Measurements from ENCODE around the gene FAM184A. TPM values are rescaled to one million over a fixed set of nuclear protein-coding genes. Genes with fewer than 3 reads are reported as not detected.
A peak's percentile ranks its signal among the peaks of the same experiment; 100 is the strongest.
"Not testable (repeated sequence)": the region's sequence is repeated elsewhere in the genome, so short reads cannot be mapped to it uniquely, and the experiment has no call there.

FAM184A gene
- total RNA-seq, 2 experiments from 2014 or later: 2.2 to 2.7 TPM

- H3K27me3 Mint-ChIP-seq (ENCODE audit: low read depth): peaks cover 5% of the 10 kb centered on the region
- no peaks in the 10 kb centered on the region for H3K36me3 Mint-ChIP-seq (ENCODE audit: low read depth)
- POLR2A ChIA-PET: no interaction called here
Measured at GRCh38 chr6:119113961-119114360, 35.5 kb upstream of the FAM184A start.

DNA sequence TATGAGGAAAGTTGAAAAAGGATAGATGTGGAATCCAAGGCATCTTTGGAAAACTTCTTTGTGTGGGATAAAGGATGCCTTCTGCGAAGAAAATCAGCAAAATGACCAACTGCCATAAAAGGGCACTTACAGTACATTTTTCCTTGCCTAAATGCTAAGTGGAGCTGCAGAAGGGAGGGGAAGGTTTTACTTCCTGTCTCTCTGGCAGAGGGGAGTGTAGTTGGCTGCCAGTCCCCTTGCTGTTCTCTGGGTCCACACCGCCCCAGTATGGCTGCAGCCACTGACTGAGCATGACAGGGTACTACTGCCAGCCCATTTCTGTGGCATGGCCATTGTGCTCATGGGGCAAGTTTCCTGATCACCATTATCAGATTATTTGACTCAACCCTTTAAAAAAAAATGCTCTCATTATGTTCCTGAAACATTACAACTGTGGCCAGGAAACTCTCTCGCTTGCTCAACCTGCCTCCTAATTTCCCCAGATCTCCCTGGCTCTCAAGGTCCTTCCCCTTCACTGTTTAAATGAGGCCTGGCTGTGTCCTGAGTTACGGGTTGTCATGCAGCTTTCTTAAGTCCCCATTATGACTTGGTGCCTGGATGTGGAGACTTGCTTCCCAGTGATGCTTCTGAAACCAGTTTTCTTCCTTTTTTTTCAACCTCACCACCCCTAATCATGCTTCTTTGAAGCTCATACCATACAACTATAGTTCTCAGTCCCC, 34.5 kb upstream of the FAM184A start:
- no peak overlapping the region for H3K27ac Mint-ChIP-seq
- H3K4me3 Mint-ChIP-seq: no peak overlapping the region
- DNase-seq: no peak
- H3K36me3 Mint-ChIP-seq (ENCODE audit: low read depth): no peaks in the 10 kb centered on the region
- peaks cover 14% of the 10 kb centered on the region for H3K4me1 Mint-ChIP-seq (ENCODE audit: low read depth)
- ChIA-PET CTCF (interaction anchor here (1.0 to 1.9 kb wide), 2 partner anchors 17 to 547 kb away, joined by 3 to 6 read pairs; no protein-coding TSS in a partner anchor), POLR2A (no interaction called here)
- no peaks in the 10 kb centered on the region for H3K9me3 Mint-ChIP-seq (ENCODE audit: insufficient read depth)
- ATAC-seq: peak; percentile 57
- peaks cover 5% of the 10 kb centered on the region for H3K27me3 Mint-ChIP-seq (ENCODE audit: low read depth)

More at GRCh38 chr6:119113961-119114360, 35.5 kb upstream of the FAM184A start:
- Mint-ChIP-seq H3K9me3 (ENCODE audit: insufficient read depth) (no peaks in the 10 kb centered on the region), H3K27ac (no peak overlapping the region), H3K4me3 (no peak overlapping the region), H3K4me1 (ENCODE audit: low read depth) (peaks cover 14% of the 10 kb centered on the region)
- ATAC-seq (no peak), DNase-seq (no peak)
- CTCF ChIA-PET: interaction anchor here (1.9 kb wide), 2 partner anchors 15 to 16 kb away, joined by 6 to 7 read pairs; no protein-coding TSS in a partner anchor

GRCh38 chr6:119110601-119111548, 32.4 kb upstream of the FAM184A start:
- peak; percentile 61 for DNase-seq
- Mint-ChIP-seq H3K9me3 (ENCODE audit: insufficient read depth) (no peaks in the 10 kb centered on the region), H3K4me3 (no peak overlapping the region), H3K27me3 (ENCODE audit: low read depth) (no peaks in the 10 kb centered on the region), H3K4me1 (ENCODE audit: low read depth) (peaks cover 14% of the 10 kb centered on the region), H3K36me3 (ENCODE audit: low read depth) (no peaks in the 10 kb centered on the region), H3K27ac (no peak overlapping the region)
- peak; percentile 79 for ATAC-seq
- CTCF ChIA-PET: interaction anchor here (0.6 to 4.3 kb wide), 47 partner anchors 11 to 854 kb away, joined by 3 to 66 read pairs (median 5); partner anchors contain the start of genes ASF1A, FAM184A and MCM9
- POLR2A ChIA-PET: interaction anchor here (0.6 to 0.7 kb wide), 2 partner anchors 75 to 224 kb away, joined by 3 read pairs; no protein-coding TSS in a partner anchor

DNA sequence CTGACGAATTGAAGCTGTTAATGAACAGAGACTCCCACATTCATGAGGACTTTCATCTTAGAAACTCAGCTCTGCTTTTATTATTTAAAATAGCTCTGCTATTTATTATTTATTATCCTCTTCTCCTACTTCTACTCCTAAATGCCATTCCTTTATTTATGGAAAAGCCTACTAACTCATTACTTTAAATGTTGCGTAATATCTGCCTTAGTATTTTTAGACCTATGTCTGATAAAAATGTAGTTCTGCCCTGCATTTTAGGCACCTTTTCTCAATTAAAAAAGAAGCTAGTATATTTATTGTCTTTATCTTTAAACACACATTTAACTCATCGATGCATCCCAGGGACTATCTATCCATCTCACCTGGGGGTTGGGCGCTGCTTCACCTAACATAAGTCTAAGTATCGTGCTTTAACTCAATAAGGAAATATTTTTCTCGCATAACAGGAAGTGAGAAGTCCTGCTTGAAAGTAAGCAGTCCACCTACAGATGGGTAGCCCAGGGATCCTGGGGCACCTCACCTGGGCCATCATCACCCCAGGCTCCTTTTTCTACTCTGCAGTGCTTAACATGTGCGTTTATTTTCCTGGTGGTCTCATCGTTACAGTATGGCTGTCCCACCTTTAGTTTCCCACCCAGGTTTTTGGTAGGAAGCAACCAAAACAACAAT, 31.3 kb upstream of the FAM184A start:
- POLR2A ChIA-PET: interaction anchor here (0.7 kb wide), 1 partner anchor 223 kb away, joined by 3 read pairs; no protein-coding TSS in a partner anchor
- Mint-ChIP-seq H3K9me3 (ENCODE audit: insufficient read depth) (no peaks in the 10 kb centered on the region), H3K36me3 (ENCODE audit: low read depth) (no peaks in the 10 kb centered on the region), H3K4me1 (ENCODE audit: low read depth) (peaks cover 14% of the 10 kb centered on the region), H3K27me3 (ENCODE audit: low read depth) (no peaks in the 10 kb centered on the region), H3K27ac (no peak overlapping the region), H3K4me3 (no peak overlapping the region)
- CTCF ChIA-PET: interaction anchor here (0.6 to 4.3 kb wide), 39 partner anchors 11 to 837 kb away, joined by 3 to 66 read pairs (median 4); partner anchors contain the start of genes ASF1A, FAM184A and MCM9
- no peak for DNase-seq
- no peak for ATAC-seq

- Mint-ChIP-seq H3K4me3 (no peak overlapping the region), H3K36me3 (ENCODE audit: low read depth) (no peaks in the 10 kb centered on the region), H3K4me1 (ENCODE audit: low read depth) (peaks cover 10% of the 10 kb centered on the region), H3K9me3 (ENCODE audit: insufficient read depth) (no peaks in the 10 kb centered on the region), H3K27me3 (ENCODE audit: low read depth) (no peaks in the 10 kb centered on the region), H3K27ac (no peak overlapping the region)
- ATAC-seq (no peak), DNase-seq (no peak)
- CTCF ChIA-PET: interaction anchor here (1.0 to 4.3 kb wide), 5 partner anchors 30 to 146 kb away, joined by 3 to 60 read pairs (median 4); no protein-coding TSS in a partner anchor
- POLR2A ChIA-PET: no interaction called here
Measured at GRCh38 chr6:119108076-119108475, 29.6 kb upstream of the FAM184A start.

DNA sequence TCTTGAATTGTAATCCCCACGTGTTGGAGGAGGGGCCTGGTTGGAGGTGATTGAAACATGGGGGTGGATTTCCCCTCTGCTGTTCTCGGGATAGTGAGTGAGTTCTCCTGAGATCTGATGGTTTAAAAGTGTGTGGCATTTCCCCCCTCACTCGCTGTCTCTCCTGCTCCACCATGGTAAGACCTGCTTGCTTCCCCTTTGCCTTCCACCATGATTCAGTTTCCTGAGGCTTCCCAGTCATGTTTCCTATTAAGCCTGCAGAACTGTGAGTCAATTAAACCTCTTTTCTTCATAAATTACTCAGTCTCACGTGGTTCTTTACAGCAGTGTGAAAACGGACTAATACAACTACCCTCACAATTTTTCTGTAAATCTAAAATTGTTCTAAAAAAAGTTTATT, 26.8 kb upstream of the FAM184A start:
- Mint-ChIP-seq H3K4me1 (ENCODE audit: low read depth) (peaks cover 4% of the 10 kb centered on the region), H3K27ac (no peak overlapping the region), H3K4me3 (no peak overlapping the region), H3K36me3 (ENCODE audit: low read depth) (no peaks in the 10 kb centered on the region), H3K27me3 (ENCODE audit: low read depth) (no peaks in the 10 kb centered on the region), H3K9me3 (ENCODE audit: insufficient read depth) (no peaks in the 10 kb centered on the region)
- no peak for ATAC-seq
- ChIA-PET POLR2A (no interaction called here), CTCF (no interaction called here)
- DNase-seq: no peak

DNA sequence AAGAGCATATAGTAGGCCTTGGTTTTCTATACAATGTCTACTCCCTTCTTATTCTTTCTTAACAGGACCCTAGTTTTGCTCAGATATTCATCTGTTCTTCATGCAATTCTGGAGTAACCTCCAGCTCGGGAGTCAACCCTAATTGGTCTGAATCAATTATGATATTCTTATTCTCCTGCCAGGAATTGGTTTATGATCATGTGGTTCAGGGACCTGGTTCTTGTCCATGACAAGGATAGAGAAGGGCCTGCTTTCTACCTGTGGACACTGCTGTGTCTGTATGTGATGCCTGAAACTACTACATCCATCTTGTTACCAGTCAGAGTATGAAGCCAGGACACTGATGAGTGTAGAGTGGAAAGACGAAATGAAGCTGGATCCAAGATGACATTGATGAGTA, 24.4 kb upstream of the FAM184A start:
- Mint-ChIP-seq H3K27ac (no peak overlapping the region), H3K36me3 (ENCODE audit: low read depth) (no peaks in the 10 kb centered on the region), H3K4me1 (ENCODE audit: low read depth) (no peaks in the 10 kb centered on the region), H3K27me3 (ENCODE audit: low read depth) (no peaks in the 10 kb centered on the region), H3K4me3 (no peak overlapping the region), H3K9me3 (ENCODE audit: insufficient read depth) (no peaks in the 10 kb centered on the region)
- DNase-seq: no peak
- POLR2A ChIA-PET: no interaction called here
- ATAC-seq: no peak
- CTCF ChIA-PET: no interaction called here

DNA sequence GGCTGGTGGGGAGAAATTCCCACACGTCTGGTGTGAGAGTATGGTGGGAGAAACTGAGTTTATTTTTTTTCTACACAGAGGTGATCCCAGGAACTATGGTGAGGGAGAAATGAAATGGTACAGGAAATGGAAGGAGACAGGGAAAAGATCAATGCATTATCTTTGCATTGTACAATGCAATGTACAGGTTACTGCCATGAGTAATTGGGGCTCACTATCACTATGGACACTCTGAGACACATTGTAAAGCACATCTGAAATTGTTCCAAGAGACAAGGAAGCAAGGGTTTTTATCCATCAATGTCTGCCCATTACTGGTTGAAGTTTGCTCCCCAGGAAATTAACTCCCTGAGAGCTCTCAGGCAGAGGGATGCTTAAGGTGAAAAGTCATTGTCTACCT, 21.7 kb upstream of the FAM184A start:
- Mint-ChIP-seq H3K4me1 (ENCODE audit: low read depth) (peaks cover 2% of the 10 kb centered on the region), H3K27me3 (ENCODE audit: low read depth) (no peaks in the 10 kb centered on the region), H3K36me3 (ENCODE audit: low read depth) (no peaks in the 10 kb centered on the region), H3K9me3 (ENCODE audit: insufficient read depth) (no peaks in the 10 kb centered on the region), H3K4me3 (no peak overlapping the region), H3K27ac (no peak overlapping the region)
- no peak for ATAC-seq
- POLR2A ChIA-PET: no interaction called here
- CTCF ChIA-PET: interaction anchor here (2.4 to 4.2 kb wide), 2 partner anchors 10 to 22 kb away, joined by 7 to 29 read pairs; partner anchors contain the start of gene FAM184A
- no peak for DNase-seq

- H3K4me3 Mint-ChIP-seq; H3K9me3 Mint-ChIP-seq (ENCODE audit: insufficient read depth); H3K36me3 Mint-ChIP-seq (ENCODE audit: low read depth); POLR2A ChIA-PET; DNase-seq; H3K27ac Mint-ChIP-seq; H3K27me3 Mint-ChIP-seq (ENCODE audit: low read depth); H3K4me1 Mint-ChIP-seq (ENCODE audit: low read depth); ATAC-seq: not testable (repeated sequence)
- CTCF ChIA-PET: interaction anchor here (4.2 kb wide), 1 partner anchor 12 kb away, joined by 29 read pairs; no protein-coding TSS in a partner anchor
Measured at GRCh38 chr6:119097815-119098361, 19.4 kb upstream of the FAM184A start.

DNA sequence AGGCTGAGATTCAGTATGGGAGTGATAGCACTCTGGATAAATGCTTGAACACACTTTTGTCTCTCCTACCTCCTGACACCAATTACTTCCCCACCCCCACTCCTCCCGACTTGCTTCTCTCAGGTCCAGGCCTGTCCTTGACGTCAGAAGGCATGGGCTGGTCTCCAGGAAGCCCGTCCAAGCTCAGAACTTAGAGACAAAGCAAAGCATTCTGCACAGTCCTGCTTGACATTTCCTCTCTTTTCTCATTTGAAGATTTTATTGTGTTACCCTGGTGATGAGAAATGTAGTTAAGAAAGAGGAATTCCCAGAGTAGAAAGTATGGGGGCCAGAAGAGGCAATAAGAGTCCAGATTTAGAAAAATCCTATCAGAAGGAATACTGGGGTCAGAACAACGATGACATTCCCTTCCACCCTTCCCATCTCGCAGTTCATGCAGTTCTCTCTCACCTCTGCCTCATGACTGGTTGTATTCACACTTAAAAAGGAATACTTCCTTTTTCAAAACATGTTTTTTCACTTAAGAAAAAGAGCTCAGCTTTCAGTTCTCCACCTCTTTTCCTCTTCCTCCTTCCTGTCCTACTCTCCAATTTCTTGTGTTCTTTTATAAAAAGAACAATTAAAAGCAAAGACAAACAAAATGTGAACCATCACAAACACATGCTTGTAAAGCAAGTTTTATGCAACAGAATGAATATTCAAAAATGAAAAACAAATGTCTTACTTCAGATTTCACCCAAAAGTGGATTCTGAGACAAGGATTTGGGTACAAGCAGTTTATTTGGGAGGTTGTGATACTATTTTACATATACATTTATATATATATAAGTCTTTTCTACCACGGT, 18.5 kb upstream of the FAM184A start:
- ATAC-seq (no peak), DNase-seq (no peak)
- ChIA-PET POLR2A (no interaction called here), CTCF (interaction anchor here (0.6 to 4.2 kb wide), 2 partner anchors 13 to 19 kb away, joined by 4 to 29 read pairs; no protein-coding TSS in a partner anchor)
- Mint-ChIP-seq H3K36me3 (ENCODE audit: low read depth) (no peaks in the 10 kb centered on the region), H3K27ac (no peak overlapping the region), H3K4me1 (ENCODE audit: low read depth) (peaks cover 2% of the 10 kb centered on the region), H3K27me3 (ENCODE audit: low read depth) (no peaks in the 10 kb centered on the region), H3K4me3 (no peak overlapping the region), H3K9me3 (ENCODE audit: insufficient read depth) (no peaks in the 10 kb centered on the region)
